Trophoblast cell (in vitro differentiated cells and primary cell): ENCODE results near the gene SRSF10.
"Not testable (repeated sequence)": the region's sequence is repeated elsewhere in the genome, so short reads cannot be mapped to it uniquely, and the experiment has no call there.

ENCODE experiments used
- DNase-seq, 2 donors: peaks; one replicate each; pipeline ENCODE4 v3.0.0-alpha.2; 2016
- H2AFZ ChIP-seq: 2 replicates; pipeline ENCODE4 v1.6.1; 2013; ENCODE audit warnings: low read length, moderate library complexity, mild to moderate bottlenecking; ENCODE audit not compliant: insufficient read depth, poor library complexity
- H2AK5ac ChIP-seq: 2 replicates; pipeline ENCODE4 v1.6.1; 2013; ENCODE audit warnings: mild to moderate bottlenecking, low read length
- H2BK120ac ChIP-seq: 2 replicates; pipeline ENCODE4 v1.6.1; 2013; ENCODE audit warnings: low read length, mild to moderate bottlenecking, moderate library complexity; ENCODE audit not compliant: insufficient read depth, poor library complexity
- H2BK12ac ChIP-seq: 2 replicates; pipeline ENCODE4 v1.6.1; 2013; ENCODE audit warnings: mild to moderate bottlenecking, low read length, moderate library complexity
- H2BK5ac ChIP-seq: 2 replicates; pipeline ENCODE4 v1.6.1; 2013; ENCODE audit warnings: low read length, low read depth, moderate library complexity, mild to moderate bottlenecking; ENCODE audit not compliant: poor library complexity
- H3K14ac ChIP-seq: 2 replicates; pipeline ENCODE4 v1.6.1; 2013; ENCODE audit warnings: mild to moderate bottlenecking, low read length
- H3K18ac ChIP-seq: 2 replicates; pipeline ENCODE4 v1.6.1; 2013; ENCODE audit warnings: mild to moderate bottlenecking, low read length
- H3K23ac ChIP-seq: 2 replicates; pipeline ENCODE4 v1.6.1; 2013; ENCODE audit warnings: low read length
- H3K27ac ChIP-seq: 2 replicates; pipeline ENCODE4 v1.5.1; 2013; ENCODE audit warnings: low read depth, mild to moderate bottlenecking, inconsistent platforms, low read length, moderate library complexity
- H3K27me3 ChIP-seq: 2 replicates; pipeline ENCODE4 v1.6.1; 2013; ENCODE audit warnings: inconsistent platforms, mild to moderate bottlenecking, low read length, moderate library complexity; ENCODE audit not compliant: insufficient read depth
- H3K36me3 ChIP-seq, 2 experiments: 1 replicate in 1 of 2; 2 replicates in 1 of 2; pipeline ENCODE4 v1.6.1; 2013; ENCODE audit warnings: low read length in 2 of 2, mild to moderate bottlenecking in 2 of 2, moderate library complexity in 1 of 2; ENCODE audit not compliant: insufficient read depth in 2 of 2, control insufficient read depth in 1 of 2
- H3K4ac ChIP-seq: 2 replicates; pipeline ENCODE4 v1.6.1; 2013; ENCODE audit warnings: low read depth, mild to moderate bottlenecking, low read length, moderate library complexity
- H3K4me1 ChIP-seq, 2 experiments: 1 replicate in 1 of 2; 2 replicates in 1 of 2; pipeline ENCODE4 v1.6.1; 2013; ENCODE audit warnings: low read length in 2 of 2, mild to moderate bottlenecking in 2 of 2, moderate library complexity in 1 of 2; ENCODE audit not compliant: insufficient read depth in 2 of 2, control insufficient read depth in 1 of 2
- H3K4me2 ChIP-seq: 2 replicates; pipeline ENCODE4 v1.6.1; 2013; ENCODE audit warnings: inconsistent platforms, mild to moderate bottlenecking, low read length, moderate library complexity
- H3K4me3 ChIP-seq: 2 replicates; pipeline ENCODE4 v1.5.1; 2013; ENCODE audit warnings: mild to moderate bottlenecking, low read depth, low read length, inconsistent platforms
- H3K79me1 ChIP-seq: one replicate; pipeline ENCODE4 v1.6.1; 2013; ENCODE audit warnings: low read length
- H3K79me2 ChIP-seq: 2 replicates; pipeline ENCODE4 v1.6.1; 2013; ENCODE audit warnings: low read length, mild to moderate bottlenecking; ENCODE audit not compliant: control insufficient read depth, insufficient read depth, poor library complexity
- H3K9ac ChIP-seq: 2 replicates; pipeline ENCODE4 v1.6.1; 2013; ENCODE audit warnings: mild to moderate bottlenecking, low read length
- H3K9me3 ChIP-seq: 2 replicates; pipeline ENCODE4 v1.6.1; 2013; ENCODE audit warnings: low read depth, mild to moderate bottlenecking, control low read depth, inconsistent platforms, low read length; ENCODE audit not compliant: insufficient read depth
- H4K12ac ChIP-seq: 2 replicates; pipeline ENCODE4 v1.6.1; 2013; ENCODE audit warnings: low read depth, mild to moderate bottlenecking, low read length, moderate library complexity
- H4K8ac ChIP-seq: 2 replicates; pipeline ENCODE4 v1.6.1; 2013; ENCODE audit warnings: low read depth, mild to moderate bottlenecking, low read length, moderate library complexity
- H4K91ac ChIP-seq: one replicate; pipeline ENCODE4 v1.6.1; 2013; ENCODE audit warnings: low read depth, mild to moderate bottlenecking, low read length, moderate library complexity
- WGBS: extraction: QIAGEN DNeasy Blood & Tissue Kit; methylation state at CpG from one replicate; pipeline ENCODE4 v1.1.7; 2013; ENCODE audit warnings: missing lambda C conversion rate; ENCODE audit not compliant: insufficient read length, insufficient coverage; ENCODE audit errors: extremely low coverage; 5-methylcytosine and 5-hydroxymethylcytosine counted together

SRSF10 gene

GRCh38 chr1:23958040-23958809 lies 21.9 kb downstream of the SRSF10 start:
- H4K12ac ChIP-seq, H2AFZ ChIP-seq, H2BK5ac ChIP-seq, DNase-seq, H3K23ac ChIP-seq, H3K4ac ChIP-seq, H3K79me2 ChIP-seq, H3K9ac ChIP-seq, H3K36me3 ChIP-seq, H3K18ac ChIP-seq, H2BK12ac ChIP-seq, H3K4me3 ChIP-seq, H3K14ac ChIP-seq, H3K27me3 ChIP-seq, H3K9me3 ChIP-seq, H4K8ac ChIP-seq, H2BK120ac ChIP-seq, H2AK5ac ChIP-seq: not testable (repeated sequence)
- WGBS, result 100% methylated on average over 1 of the region's 19 CpGs
- Histone ChIP-seq H3K27ac (peak overlapping the region; percentile 100), H3K79me1 (peaks cover 13% of the 10 kb centered on the region), H4K91ac (peak overlapping the region; percentile 11), H3K4me2 (peak overlapping the region; percentile 89), H3K4me1 (peaks cover 8 to 16% of the 10 kb centered on the region in 2 experiments)

- H3K9ac ChIP-seq, result no peak overlapping the region
- no peak overlapping the region for H2AK5ac ChIP-seq
- H3K23ac ChIP-seq, result no peak overlapping the region
- no peak overlapping the region for H2BK12ac ChIP-seq
- H3K4me3 ChIP-seq, result no peak overlapping the region
- H3K4ac ChIP-seq, result no peak overlapping the region
- WGBS, result no CpG with 5 or more reads among the region's 7 CpGs
- H2BK120ac ChIP-seq, result no peak overlapping the region
- peak; percentile 52 to 66 for DNase-seq
- H2AFZ ChIP-seq, result no peak overlapping the region
- peaks cover 13% of the 10 kb centered on the region for H3K79me1 ChIP-seq
- H3K27me3 ChIP-seq, result no peaks in the 10 kb centered on the region
- peak overlapping the region; percentile 37 for H3K4me2 ChIP-seq
- no peak overlapping the region for H4K91ac ChIP-seq
- no peak overlapping the region for H3K18ac ChIP-seq
- H3K79me2 ChIP-seq, result peaks cover 9% of the 10 kb centered on the region
- H3K14ac ChIP-seq, result no peak overlapping the region
- no peak overlapping the region for H2BK5ac ChIP-seq
- H3K27ac ChIP-seq, result peak overlapping the region; percentile 61
- H3K36me3 ChIP-seq, result peaks cover 0 to 4% of the 10 kb centered on the region in 2 experiments
- H4K12ac ChIP-seq, result no peak overlapping the region
- H3K4me1 ChIP-seq, result peaks cover 10 to 16% of the 10 kb centered on the region in 2 experiments
- H3K9me3 ChIP-seq, result no peaks in the 10 kb centered on the region
- H4K8ac ChIP-seq, result no peak overlapping the region
Observed at GRCh38 chr1:23957096-23957495, 23.0 kb downstream of the SRSF10 start.

- H4K12ac ChIP-seq, result no peak overlapping the region
- H3K27ac ChIP-seq, result no peak overlapping the region
- no peak overlapping the region for H3K18ac ChIP-seq
- no peak overlapping the region for H2AK5ac ChIP-seq
- no peak overlapping the region for H3K4ac ChIP-seq
- H3K79me1 ChIP-seq, result peaks cover 2% of the 10 kb centered on the region
- H2BK12ac ChIP-seq, result peak overlapping the region; percentile 62
- H3K9me3 ChIP-seq, result no peaks in the 10 kb centered on the region
- H2BK5ac ChIP-seq, result no peak overlapping the region
- no peaks in the 10 kb centered on the region for H3K27me3 ChIP-seq
- H3K4me3 ChIP-seq, result no peak overlapping the region
- no peak overlapping the region for H2AFZ ChIP-seq
- H3K4me1 ChIP-seq, result peaks cover 12 to 19% of the 10 kb centered on the region in 2 experiments
- no peak overlapping the region for H3K4me2 ChIP-seq
- WGBS, result no CpG with 5 or more reads among the region's 3 CpGs
- H3K9ac ChIP-seq, result no peak overlapping the region
- H2BK120ac ChIP-seq, result no peak overlapping the region
- no peak overlapping the region for H3K14ac ChIP-seq
- H4K8ac ChIP-seq, result no peak overlapping the region
- no peak overlapping the region for H3K23ac ChIP-seq
- H3K36me3 ChIP-seq, result no peaks in the 10 kb centered on the region
- no peak overlapping the region for H4K91ac ChIP-seq
- DNase-seq, result no peak
- no peaks in the 10 kb centered on the region for H3K79me2 ChIP-seq
Observed at GRCh38 chr1:23953020-23953419, 27.1 kb downstream of the SRSF10 start.

GRCh38 chr1:23947366-23947765 lies 32.8 kb downstream of the SRSF10 start:
- no peaks in the 10 kb centered on the region for H3K79me1 ChIP-seq
- no peak overlapping the region for H2BK120ac ChIP-seq
- H4K8ac ChIP-seq, result no peak overlapping the region
- no peak overlapping the region for H3K4ac ChIP-seq
- H3K79me2 ChIP-seq, result no peaks in the 10 kb centered on the region
- no peak overlapping the region for H3K14ac ChIP-seq
- peaks cover 3 to 4% of the 10 kb centered on the region in 2 experiments for H3K4me1 ChIP-seq
- no peak overlapping the region for H3K18ac ChIP-seq
- no peak overlapping the region for H3K4me2 ChIP-seq
- H2BK12ac ChIP-seq, result no peak overlapping the region
- no peak overlapping the region for H3K4me3 ChIP-seq
- no peak overlapping the region for H2AK5ac ChIP-seq
- no peaks in the 10 kb centered on the region for H3K36me3 ChIP-seq
- peaks cover 2% of the 10 kb centered on the region for H3K9me3 ChIP-seq
- no peak overlapping the region for H3K27ac ChIP-seq
- H4K91ac ChIP-seq, result no peak overlapping the region
- no peak overlapping the region for H3K23ac ChIP-seq
- no peaks in the 10 kb centered on the region for H3K27me3 ChIP-seq
- DNase-seq, result no peak
- no peak overlapping the region for H2BK5ac ChIP-seq
- no peak overlapping the region for H2AFZ ChIP-seq
- no peak overlapping the region for H4K12ac ChIP-seq
- no peak overlapping the region for H3K9ac ChIP-seq
